HEK293 (cell line): ENCODE results near the gene SREK1.

Source experiments
- CTCF ChIA-PET: fragments of 350-600 bp; formaldehyde crosslinking; extraction: SDS; loops from one replicate; lab custom pipeline; 2021; ENCODE audit warnings: antibody characterized with exemption; lab: Yijun Ruan, JAX
- POLR2A ChIA-PET: fragments of 300-600 bp; formaldehyde crosslinking; extraction: SDS; loops from one replicate; lab custom pipeline; 2020; ENCODE audit warnings: antibody characterized with exemption, inconsistent platforms; lab: Yijun Ruan, JAX
- H3K27ac ChIP-seq: fragments of 200-500 bp; sonication (Bioruptor generic); 2 replicates; pipeline ENCODE4 v1.5.1; 2014; ENCODE audit warnings: low read depth, low read length, control low read depth, inconsistent platforms; ENCODE audit errors: extremely low read depth
- H3K36me3 ChIP-seq, 2 experiments: fragments of 200-500 bp in 1 of 2; sonication (Bioruptor generic) in 1 of 2; 1 replicate in 1 of 2; 2 replicates in 1 of 2; pipeline ENCODE4 v1.5.1; 2014 to 2017; ENCODE audit warnings: inconsistent platforms in 2 of 2, low read length in 2 of 2; ENCODE audit not compliant: control insufficient read depth in 2 of 2, insufficient read depth in 1 of 2
- H3K4me1 ChIP-seq: fragments of 200-500 bp; sonication (Bioruptor generic); 2 replicates; pipeline ENCODE4 v1.5.1; 2014; ENCODE audit warnings: mild to moderate bottlenecking, low read length, inconsistent platforms; ENCODE audit not compliant: control insufficient read depth, insufficient read depth
- H3K4me3 ChIP-seq: 2 replicates; pipeline ENCODE4 v1.5.1; 2011; ENCODE audit warnings: low read depth, mild to moderate bottlenecking, control low read depth, low read length, moderate library complexity
- H3K9me3 ChIP-seq: fragments of 200-500 bp; sonication (Bioruptor generic); 2 replicates; pipeline ENCODE4 v1.5.1; 2014; ENCODE audit warnings: low read depth, low read length, inconsistent platforms; ENCODE audit not compliant: control insufficient read depth, insufficient read depth
- HOXC10 ChIP-seq: sonication (generic); formaldehyde crosslinking; IDR thresholded peaks from 2 replicates; pipeline ENCODE4 v1.8.1; 2023; ENCODE audit warnings: mild to moderate bottlenecking, missing genetic modification reagents
- KLF8 ChIP-seq: fragments of 450-650 bp; formaldehyde crosslinking; IDR thresholded peaks from 2 replicates; pipeline ENCODE4 v1.5.1; 2016; ENCODE audit warnings: missing biosample characterization, missing genetic modification characterization
- REST ChIP-seq: fragments of 450-650 bp; formaldehyde crosslinking; IDR thresholded peaks from 2 replicates; pipeline ENCODE4 v1.5.1; 2016; ENCODE audit warnings: missing biosample characterization, missing genetic modification characterization
- SP3 ChIP-seq: fragments of 450-650 bp; formaldehyde crosslinking; IDR thresholded peaks from 2 replicates; pipeline ENCODE4 v1.5.1; 2016; ENCODE audit warnings: missing biosample characterization, missing genetic modification characterization
- YY1 ChIP-seq: fragments of 450-650 bp; formaldehyde crosslinking; IDR thresholded peaks from 2 replicates; pipeline ENCODE4 v1.5.1; 2018; ENCODE audit warnings: missing biosample characterization, missing genetic modification characterization
- ZBTB17 ChIP-seq: fragments of 450-650 bp; formaldehyde crosslinking; IDR thresholded peaks from 2 replicates; pipeline ENCODE4 v1.5.1; 2016; ENCODE audit warnings: missing biosample characterization, missing genetic modification characterization
- ZBTB20 ChIP-seq: fragments of 450-650 bp; formaldehyde crosslinking; IDR thresholded peaks from 2 replicates; pipeline ENCODE4 v1.5.1; 2016; ENCODE audit warnings: missing biosample characterization, missing genetic modification characterization
- ZBTB26 ChIP-seq: fragments of 450-650 bp; formaldehyde crosslinking; optimal IDR thresholded peaks from 2 replicates; pipeline ENCODE3; 2016; ENCODE audit warnings: missing biosample characterization, mild to moderate bottlenecking, missing genetic modification characterization
- ZBTB49 ChIP-seq: fragments of 450-650 bp; formaldehyde crosslinking; IDR thresholded peaks from 2 replicates; pipeline ENCODE4 v1.5.1; 2016; ENCODE audit warnings: missing biosample characterization, missing genetic modification characterization, low read depth
- ZBTB8A ChIP-seq: fragments of 450-650 bp; formaldehyde crosslinking; IDR thresholded peaks from 2 replicates; pipeline ENCODE4 v1.5.1; 2016; ENCODE audit warnings: missing biosample characterization, missing genetic modification characterization
- ZFP69B ChIP-seq: fragments of 450-650 bp; formaldehyde crosslinking; IDR thresholded peaks from 2 replicates; pipeline ENCODE4 v1.5.1; 2016; ENCODE audit warnings: missing biosample characterization, missing genetic modification characterization
- ZNF335 ChIP-seq: fragments of 450-650 bp; formaldehyde crosslinking; conservative IDR thresholded peaks from 2 replicates; pipeline ENCODE4 v1.5.1; 2016; ENCODE audit warnings: missing biosample characterization, missing genetic modification characterization
- ZNF529 ChIP-seq: fragments of 450-650 bp; formaldehyde crosslinking; IDR thresholded peaks from 2 replicates; pipeline ENCODE4 v1.5.1; 2017; ENCODE audit warnings: missing genetic modification characterization, missing biosample characterization; ENCODE audit not compliant: insufficient replicate concordance
- ZNF580 ChIP-seq: fragments of 450-650 bp; formaldehyde crosslinking; IDR thresholded peaks from 2 replicates; pipeline ENCODE4 v1.5.1; 2016; ENCODE audit warnings: missing biosample characterization, missing genetic modification characterization
- ZNF692 ChIP-seq: fragments of 450-650 bp; formaldehyde crosslinking; IDR thresholded peaks from 2 replicates; pipeline ENCODE4 v1.5.1; 2016; ENCODE audit warnings: missing biosample characterization, missing genetic modification characterization
- ZSCAN23 ChIP-seq: fragments of 450-650 bp; formaldehyde crosslinking; IDR thresholded peaks from 2 replicates; pipeline ENCODE4 v1.5.1; 2016; ENCODE audit warnings: missing biosample characterization, missing genetic modification characterization
- ZSCAN4 ChIP-seq: fragments of 450-650 bp; formaldehyde crosslinking; IDR thresholded peaks from 2 replicates; pipeline ENCODE4 v1.5.1; 2017; ENCODE audit warnings: missing biosample characterization, missing genetic modification characterization

Gene SREK1

GRCh38 chr5:66144834-66145390 lies 812 bp downstream of the SREK1 start:
- CTCF ChIA-PET = no interaction called here
- H3K9me3 ChIP-seq = no peaks in the 10 kb centered on the region
- TF ChIP-seq ZBTB49 (no peak), HOXC10 (CRISPR knock-in tag) (no peak), YY1 (tag by site-specific recombination) (peak; percentile 71; the same call in 1 of the 2 replicates), ZNF335 (peak; percentile 0; the same call in 1 of the 2 replicates), ZBTB17 (0 out of 2 replicates have a peak, but pooled peaks have one; percentile 38), ZBTB8A (tag by site-specific recombination) (0 out of 2 replicates have a peak, but pooled peaks have one; percentile 15), ZBTB26 (tag by site-specific recombination) (no peak), ZNF529 (tag by site-specific recombination) (no peak), ZSCAN23 (tag by site-specific recombination) (no peak), ZNF580 (tag by site-specific recombination) (peak; percentile 1; the same call in 1 of the 2 replicates), REST (tag by site-specific recombination) (0 out of 2 replicates have a peak, but pooled peaks have one; percentile 2), KLF8 (tag by site-specific recombination) (0 out of 2 replicates have a peak, but pooled peaks have one; percentile 0), SP3 (0 out of 2 replicates have a peak, but pooled peaks have one; percentile 15), ZNF692 (tag by site-specific recombination) (peak; percentile 8; the same call in 1 of the 2 replicates), ZSCAN4 (no peak), ZBTB20 (peak; percentile 71), ZFP69B (tag by site-specific recombination) (peak; percentile 97)
- peak overlapping the region; percentile 97 for H3K27ac ChIP-seq
- POLR2A ChIA-PET = interaction anchor here (0.9 to 1.7 kb wide), 5 partner anchors 8 to 217 kb away, joined by 3 to 5 read pairs (median 3); no protein-coding TSS in a partner anchor
- peaks cover 9% of the 10 kb centered on the region for H3K4me1 ChIP-seq
- H3K36me3 ChIP-seq = peaks cover 0 to 3% of the 10 kb centered on the region in 2 experiments; a peak in 1 of 3 replicates
- peak overlapping the region; percentile 87 for H3K4me3 ChIP-seq
